Left lung (tissue), 10 donors: ENCODE data around the gene PCLO. TPM values are rescaled to one million over a fixed set of nuclear protein-coding genes. Genes with fewer than 3 reads are reported as not detected.

ENCODE experiments used
- ATAC-seq: fragments of 200-7000 bp; cut with Tn5 transposase; one replicate; pipeline ENCODE4 v1.9.1; 2020; ENCODE audit warnings: moderate library complexity
- DNase-seq, 4 donors: peaks; one replicate each; pipeline ENCODE4 v3.0.0-alpha.2; 2013 to 2020
- H3K27ac ChIP-seq, 2 donors: fragments of 200-600 bp; sonication (generic) in 1 of 2; one replicate each; pipeline versions ENCODE4 v1.5.0 to v1.8.0; 2020 to 2021
- H3K27me3 ChIP-seq, 2 donors: fragments of 200-600 bp; sonication (generic) in 1 of 2; one replicate each; pipeline versions ENCODE4 v1.5.0 to v1.8.0; 2020 to 2021
- H3K36me3 ChIP-seq, 2 donors: fragments of 200-600 bp; sonication (generic) in 1 of 2; one replicate each; pipeline versions ENCODE4 v1.5.0 to v1.8.0; 2020 to 2021
- H3K4me1 ChIP-seq, 2 donors: fragments of 200-600 bp; one replicate each; pipeline ENCODE4 v1.8.0; 2021
- H3K4me3 ChIP-seq, 2 donors: fragments of 200-600 bp; sonication (generic) in 1 of 2; one replicate each; pipeline versions ENCODE4 v1.5.0 to v1.8.0; 2020 to 2021; ENCODE audit warnings: mild to moderate bottlenecking in 1 of 2
- H3K9me3 ChIP-seq, 2 donors: fragments of 200-600 bp; sonication (generic) in 1 of 2; one replicate each; pipeline versions ENCODE4 v1.5.0 to v1.8.0; 2020 to 2021
- intact Hi-C, 2 donors: fragments of 100-400 bp; cut with DNase I; formaldehyde crosslinking; loops; one replicate each; pipeline versions ENCODE4 v1.11.2 to v1.14.2; 2022
- polyA plus RNA-seq, 6 donors: library from polyadenylated mRNA; unstranded; fragments of 120-200 nt; gene quantifications; one replicate each; pipeline ENCODE4 v1.2.1, GENCODE V29; 2013; ENCODE audit not compliant: insufficient read length in 6 of 6
- total RNA-seq, 2 donors: library from RNA; stranded (reverse); fragmentation: NEBNext Ultra II Directional; extraction: Animal tissue kit (Norgen Biotek cat#: 25700); gene quantifications; one replicate each; pipeline ENCODE4 v1.2.1, GENCODE V29; 2021
- TF ChIP-seq, protein P1 (sequence below), 2 donors: fragments of 200-600 bp; sonication (generic) in 1 of 2; IDR thresholded peaks; one replicate each; pipeline versions ENCODE4 v1.5.0 to v1.8.0; 2021; ENCODE audit warnings: antibody characterized with exemption in 2 of 2
- donor health status: DM: no; HTN: yes; CAD: no.
- donor health status: DM: no; HTN: no; CAD: no.

PCLO gene
- total and polyA plus RNA-seq, 8 donors = 5.3 to 7.7 (median 5.9) TPM

DNA sequence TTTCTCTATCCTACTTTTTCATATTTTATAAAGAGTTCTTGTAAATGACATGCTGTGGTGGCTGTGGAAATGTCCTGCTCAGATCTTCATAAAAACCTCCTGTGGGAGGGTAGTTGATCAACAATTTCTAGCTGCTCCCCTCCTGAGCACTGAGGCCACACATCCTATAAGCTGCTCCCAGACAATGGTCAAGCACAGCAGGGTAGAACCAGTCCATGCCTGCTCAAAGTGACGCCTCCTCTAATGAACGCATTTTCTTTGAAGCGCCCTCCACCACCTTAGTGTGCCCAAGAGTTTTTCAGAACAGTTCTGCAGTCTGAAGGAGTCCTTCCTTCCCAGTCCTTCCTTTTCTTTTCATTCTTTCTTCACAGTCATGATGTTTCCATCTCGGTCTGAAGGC lies 420.5 kb downstream of the PCLO start:
- H3K9me3 ChIP-seq = no peaks in the 10 kb centered on the region
- H3K27ac ChIP-seq = no peak overlapping the region
- H3K4me3 ChIP-seq = no peak overlapping the region
- no peaks in the 10 kb centered on the region for H3K4me1 ChIP-seq
- DNase-seq (no peak), ATAC-seq (no peak)
- no peaks in the 10 kb centered on the region for H3K27me3 ChIP-seq
- intact Hi-C loops = no loop called here
- no peaks in the 10 kb centered on the region for H3K36me3 ChIP-seq
- TF ChIP-seq, protein P1, sequence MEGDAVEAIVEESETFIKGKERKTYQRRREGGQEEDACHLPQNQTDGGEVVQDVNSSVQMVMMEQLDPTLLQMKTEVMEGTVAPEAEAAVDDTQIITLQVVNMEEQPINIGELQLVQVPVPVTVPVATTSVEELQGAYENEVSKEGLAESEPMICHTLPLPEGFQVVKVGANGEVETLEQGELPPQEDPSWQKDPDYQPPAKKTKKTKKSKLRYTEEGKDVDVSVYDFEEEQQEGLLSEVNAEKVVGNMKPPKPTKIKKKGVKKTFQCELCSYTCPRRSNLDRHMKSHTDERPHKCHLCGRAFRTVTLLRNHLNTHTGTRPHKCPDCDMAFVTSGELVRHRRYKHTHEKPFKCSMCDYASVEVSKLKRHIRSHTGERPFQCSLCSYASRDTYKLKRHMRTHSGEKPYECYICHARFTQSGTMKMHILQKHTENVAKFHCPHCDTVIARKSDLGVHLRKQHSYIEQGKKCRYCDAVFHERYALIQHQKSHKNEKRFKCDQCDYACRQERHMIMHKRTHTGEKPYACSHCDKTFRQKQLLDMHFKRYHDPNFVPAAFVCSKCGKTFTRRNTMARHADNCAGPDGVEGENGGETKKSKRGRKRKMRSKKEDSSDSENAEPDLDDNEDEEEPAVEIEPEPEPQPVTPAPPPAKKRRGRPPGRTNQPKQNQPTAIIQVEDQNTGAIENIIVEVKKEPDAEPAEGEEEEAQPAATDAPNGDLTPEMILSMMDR (IDR thresholded peaks at IDR 0.05) = no peak

DNA sequence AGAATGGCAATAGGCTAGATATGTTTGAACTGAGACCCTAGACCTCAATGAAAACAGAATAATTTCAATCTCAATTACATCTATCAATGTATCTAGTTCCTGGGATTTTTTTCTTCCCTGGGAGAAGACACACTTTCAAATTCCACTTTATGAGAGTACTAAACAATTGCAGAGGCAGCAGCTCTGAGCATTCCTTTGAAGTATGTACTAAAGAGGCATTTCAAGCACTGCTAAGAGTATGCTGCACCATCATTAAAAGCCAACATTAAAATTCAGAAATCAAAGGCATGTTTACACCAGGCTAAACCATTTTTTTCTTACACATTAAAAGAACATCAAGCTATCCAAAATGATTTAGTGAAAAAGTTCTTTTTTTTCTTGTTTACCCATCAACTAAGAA lies 421.2 kb downstream of the PCLO start:
- Histone ChIP-seq H3K4me3 (no peak overlapping the region), H3K9me3 (no peaks in the 10 kb centered on the region), H3K27ac (no peak overlapping the region), H3K4me1 (no peaks in the 10 kb centered on the region), H3K27me3 (no peaks in the 10 kb centered on the region), H3K36me3 (no peaks in the 10 kb centered on the region)
- ATAC-seq (peak; percentile 67), DNase-seq (no peak)
- TF ChIP-seq, protein P1 (IDR thresholded peaks at IDR 0.05) = no peak
- intact Hi-C loops = no loop called here

DNA sequence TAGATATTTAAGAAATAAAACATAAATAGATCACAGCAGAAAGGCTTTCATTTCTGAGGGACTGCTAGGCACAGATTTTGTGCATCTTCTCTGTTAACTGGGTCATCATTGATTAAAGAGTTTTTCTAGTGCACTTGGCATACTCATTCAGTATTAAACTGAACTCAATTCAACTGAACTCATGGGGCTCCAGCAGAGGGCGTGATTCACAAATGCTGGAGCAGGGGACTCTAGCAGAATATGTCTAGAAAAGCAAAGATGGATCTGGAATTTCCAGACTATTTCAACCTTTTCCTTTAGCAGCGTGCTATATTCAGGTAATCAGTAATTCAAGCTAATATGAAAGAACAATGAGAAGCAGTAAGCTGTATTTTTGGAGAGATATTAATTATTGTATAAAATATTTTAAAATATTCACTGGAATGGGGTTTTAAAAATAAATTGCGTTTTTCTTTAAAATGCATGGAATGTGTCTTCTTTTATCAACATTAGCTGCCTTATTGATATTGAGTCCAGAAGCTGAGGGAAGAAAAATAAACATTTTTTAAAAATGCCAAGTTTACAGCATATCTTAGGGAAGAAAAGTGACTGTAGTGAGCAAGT lies 422.3 kb downstream of the PCLO start:
- peak; percentile 79 for ATAC-seq
- H3K9me3 ChIP-seq = no peaks in the 10 kb centered on the region
- no peaks in the 10 kb centered on the region for H3K36me3 ChIP-seq
- H3K27ac ChIP-seq = no peak overlapping the region
- DNase-seq = peak in 1 of 4 donors; percentile 20
- TF ChIP-seq, protein P1 (IDR thresholded peaks at IDR 0.05) = peak in 1 of 2 donors; percentile 36
- no peaks in the 10 kb centered on the region for H3K27me3 ChIP-seq
- H3K4me3 ChIP-seq = no peak overlapping the region
- H3K4me1 ChIP-seq = no peaks in the 10 kb centered on the region
- intact Hi-C loops = no loop called here

DNA sequence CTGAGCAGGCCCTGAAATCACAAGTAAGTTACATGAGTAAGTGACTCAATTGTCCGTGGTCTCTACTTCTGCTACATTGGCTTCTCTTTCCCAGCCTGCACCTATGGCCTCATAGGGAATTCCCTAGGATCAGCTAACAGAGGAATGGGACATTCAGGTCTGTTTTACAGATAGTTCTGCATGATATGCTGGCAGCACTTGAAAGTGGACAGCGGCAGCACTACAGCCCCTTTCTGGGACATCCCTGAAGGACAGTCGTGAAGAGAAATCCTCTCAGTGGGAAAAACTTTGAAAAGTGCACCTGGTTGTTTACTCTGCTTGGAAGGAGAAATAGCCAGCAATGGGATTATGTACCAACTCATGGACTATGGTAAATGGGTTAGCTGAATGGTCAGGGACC lies 426.1 kb downstream of the PCLO start:
- DNase-seq (no peak), ATAC-seq (no peak)
- Histone ChIP-seq H3K4me1 (no peaks in the 10 kb centered on the region), H3K27me3 (no peaks in the 10 kb centered on the region), H3K4me3 (no peak overlapping the region), H3K9me3 (no peaks in the 10 kb centered on the region), H3K27ac (no peak overlapping the region), H3K36me3 (no peaks in the 10 kb centered on the region)
- TF ChIP-seq, protein P1 (IDR thresholded peaks at IDR 0.05) = no peak
- intact Hi-C loops = no loop called here

DNA sequence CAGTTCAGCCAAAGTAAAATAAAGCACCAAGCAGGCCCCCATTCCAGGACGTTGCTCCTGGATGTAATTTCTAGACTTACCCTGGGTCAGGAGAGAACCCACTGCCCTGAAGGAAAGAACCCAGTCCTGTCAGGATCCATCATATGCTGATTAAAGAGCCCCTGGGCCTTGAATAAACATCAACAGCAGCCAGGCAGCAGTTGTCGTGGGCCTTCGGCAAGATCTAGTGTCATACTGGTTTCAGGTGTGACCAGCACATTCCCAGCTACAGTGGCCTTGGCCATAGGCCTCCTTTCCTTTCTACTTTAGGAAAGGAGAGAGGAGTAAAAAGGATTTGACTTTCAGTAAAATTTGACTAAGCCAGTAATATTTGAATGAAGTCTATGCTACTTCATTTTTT lies 430.0 kb downstream of the PCLO start:
- intact Hi-C loops = no loop called here

More for the DNA sequence above, 430.0 kb downstream of the PCLO start:
- H3K27me3 ChIP-seq = no peaks in the 10 kb centered on the region
- H3K4me1 ChIP-seq = no peaks in the 10 kb centered on the region
- no peaks in the 10 kb centered on the region for H3K9me3 ChIP-seq
- H3K36me3 ChIP-seq = no peaks in the 10 kb centered on the region
- ATAC-seq (no peak), DNase-seq (no peak)
- H3K27ac ChIP-seq = no peak overlapping the region
- no peak overlapping the region for H3K4me3 ChIP-seq
- TF ChIP-seq, protein P1 (IDR thresholded peaks at IDR 0.05) = no peak
